Measurements from ENCODE around the gene SQSTM1.

The SQSTM1 gene

GRCh38 chr5:179875741-179876609 lies 55.3 kb downstream of the SQSTM1 start:
- DNase-seq: no peak

DNA sequence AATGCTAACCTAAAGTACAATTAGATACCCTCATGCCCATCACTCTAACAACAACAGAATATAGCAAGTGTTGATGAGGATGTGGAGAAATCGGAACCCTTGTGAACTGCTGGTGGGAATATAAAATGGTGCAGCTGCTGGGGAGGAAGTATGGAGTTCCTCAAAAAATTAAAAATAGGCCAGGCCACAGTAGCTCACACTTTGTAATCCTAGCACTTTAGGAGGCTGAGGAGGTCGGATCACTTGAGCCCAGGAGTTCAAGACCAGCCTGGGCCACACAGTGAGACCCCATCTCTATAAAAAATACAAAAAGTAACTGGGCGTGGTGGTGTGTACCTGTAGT lies 55.9 kb downstream of the SQSTM1 start:
- DNase-seq: no peak

DNA sequence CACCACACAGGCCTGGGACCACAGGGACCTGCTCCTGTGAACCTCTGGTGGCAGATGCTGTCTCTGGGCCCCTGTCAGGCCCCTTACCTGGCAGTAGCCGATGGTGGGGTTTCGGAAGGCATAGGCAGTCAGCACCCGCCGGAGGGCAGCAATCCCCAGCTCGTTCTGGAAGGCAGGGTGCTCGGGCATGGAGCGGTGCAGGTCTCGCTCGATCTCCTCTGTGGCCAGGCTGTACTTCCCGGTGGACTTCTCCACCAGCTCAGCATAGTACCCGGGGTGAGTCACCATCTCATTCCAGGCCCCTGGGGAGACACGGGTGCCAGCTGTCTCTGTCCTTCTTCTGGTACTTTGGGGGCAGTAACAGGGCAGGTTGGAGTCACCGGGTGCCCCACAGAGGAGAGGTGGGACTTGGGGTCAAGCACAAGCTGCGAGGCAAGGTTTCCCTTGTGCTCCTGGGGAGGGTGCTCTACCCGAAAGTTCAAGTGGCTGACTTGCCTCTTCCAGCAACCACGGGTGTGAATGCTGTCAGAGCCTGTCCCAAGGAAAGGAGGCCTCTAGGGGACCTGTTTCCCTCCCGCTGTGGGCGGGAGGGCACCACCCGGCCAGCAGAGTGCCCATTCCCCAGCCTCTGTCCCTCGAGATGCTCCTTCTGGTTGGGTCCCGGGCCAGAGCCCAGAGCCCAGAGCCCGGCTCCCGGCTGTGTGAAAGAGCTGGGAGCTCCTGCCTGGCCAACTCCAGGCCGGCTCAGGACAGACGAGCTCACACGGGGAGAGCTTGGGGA lies 57.7 kb downstream of the SQSTM1 start:
- no peak for DNase-seq

GRCh38 chr5:179879003-179879689 lies 58.4 kb downstream of the SQSTM1 start:
- DNase-seq: no peak

DNA sequence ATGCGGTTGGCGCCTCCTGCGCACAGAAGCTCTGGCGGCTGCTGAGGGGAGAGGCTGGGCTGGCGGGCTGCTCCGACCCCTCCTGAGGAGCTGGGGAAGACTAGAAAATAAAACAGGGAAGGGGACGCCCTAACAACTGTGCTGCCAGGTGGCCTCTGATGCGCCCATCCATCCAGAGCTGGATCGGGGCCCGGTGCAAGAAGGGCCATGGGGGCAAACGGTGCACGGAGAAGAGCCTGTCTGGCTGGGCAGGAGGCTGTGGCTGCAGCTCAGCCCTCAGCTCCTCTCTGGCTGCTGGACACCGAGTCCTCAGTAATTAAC lies 58.9 kb downstream of the SQSTM1 start:
- DNase-seq: no peak

DNA sequence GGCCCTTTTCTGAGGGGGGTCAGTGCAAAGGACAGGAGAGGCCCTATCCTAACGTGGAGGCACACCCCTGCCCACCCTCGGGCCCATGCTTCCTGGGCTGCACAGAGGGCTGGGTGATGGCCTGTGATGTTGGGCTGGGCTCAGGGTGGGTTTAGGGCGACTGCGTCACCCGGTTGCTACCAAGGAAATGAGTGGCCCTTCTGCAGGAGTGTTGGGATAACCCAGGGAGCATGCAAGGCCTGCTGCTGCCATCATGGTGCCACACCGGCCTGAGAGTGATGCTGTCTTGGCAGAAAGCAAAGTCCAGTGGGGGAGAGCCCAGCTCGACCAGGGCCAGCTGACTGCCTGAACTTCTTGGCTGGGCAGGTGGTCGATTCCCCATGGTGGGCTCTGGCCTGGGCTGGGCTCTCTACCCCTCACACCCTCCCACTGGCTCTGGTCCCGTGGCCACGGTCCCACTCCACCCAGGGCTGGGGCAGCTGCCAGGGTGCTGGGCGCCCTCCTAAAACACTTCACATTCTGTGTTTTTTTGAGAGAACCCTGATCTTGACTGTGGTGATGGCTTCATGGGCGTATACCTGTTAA lies 59.5 kb downstream of the SQSTM1 start:
- no peak for DNase-seq

GRCh38 chr5:179880848-179881590 lies 60.3 kb downstream of the SQSTM1 start:
- no peak for DNase-seq

- no peak for DNase-seq
Observed at GRCh38 chr5:179882338-179882737, 61.6 kb downstream of the SQSTM1 start.

GRCh38 chr5:179883163-179883562 lies 62.5 kb downstream of the SQSTM1 start:
- no peak for DNase-seq

DNA sequence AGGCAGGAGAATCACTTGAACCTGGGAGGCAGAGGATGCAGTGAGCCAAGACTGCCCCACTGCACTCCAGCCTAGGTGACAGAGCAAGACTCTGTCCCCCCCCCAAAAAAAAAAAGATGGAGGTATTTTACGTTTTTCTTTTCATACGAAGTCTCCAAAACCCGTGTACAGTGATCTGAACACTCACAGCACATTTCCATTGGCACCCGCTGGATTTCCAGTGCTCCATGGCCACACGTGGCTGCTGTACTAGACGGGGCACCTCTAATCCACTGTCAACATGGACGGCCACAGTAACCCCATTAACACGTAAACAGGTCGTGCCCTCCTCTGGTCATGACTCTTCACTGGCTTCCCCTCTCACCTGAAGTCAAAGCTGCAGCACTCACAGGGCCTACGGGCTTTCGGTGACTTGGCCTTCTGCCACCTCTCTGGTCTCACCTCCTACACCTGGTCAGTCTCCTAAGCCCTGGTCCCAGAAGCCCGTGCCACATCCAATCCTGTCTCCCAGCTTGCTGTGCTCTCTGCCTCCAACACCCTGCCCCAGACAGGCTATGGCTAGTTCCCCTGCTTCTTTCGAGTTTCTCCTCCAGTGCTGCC lies 64.9 kb downstream of the SQSTM1 start:
- DNase-seq: no peak

- no peak for DNase-seq
Observed at GRCh38 chr5:179886190-179886911, 65.6 kb downstream of the SQSTM1 start.

GRCh38 chr5:179887095-179887494 lies 66.4 kb downstream of the SQSTM1 start:
- no peak for DNase-seq

Data from activated effector memory CD4-positive, alpha-beta T cell treated with Interleukin-2 at 50 U/mL for 16 hours (primary cell).